G401.6 (cell line): ENCODE results near the gene GUCY1A1.

Experiments used
- FAIRE-seq: peaks from 2 replicates; lab custom pipeline; 2012; peaks lifted over from hg19 to GRCh38; lab: Jason Lieb, UNC

GUCY1A1 gene

GRCh38 chr4:155693015-155693663 lies 26.5 kb downstream of the GUCY1A1 start:
- FAIRE-seq, result no peak

DNA sequence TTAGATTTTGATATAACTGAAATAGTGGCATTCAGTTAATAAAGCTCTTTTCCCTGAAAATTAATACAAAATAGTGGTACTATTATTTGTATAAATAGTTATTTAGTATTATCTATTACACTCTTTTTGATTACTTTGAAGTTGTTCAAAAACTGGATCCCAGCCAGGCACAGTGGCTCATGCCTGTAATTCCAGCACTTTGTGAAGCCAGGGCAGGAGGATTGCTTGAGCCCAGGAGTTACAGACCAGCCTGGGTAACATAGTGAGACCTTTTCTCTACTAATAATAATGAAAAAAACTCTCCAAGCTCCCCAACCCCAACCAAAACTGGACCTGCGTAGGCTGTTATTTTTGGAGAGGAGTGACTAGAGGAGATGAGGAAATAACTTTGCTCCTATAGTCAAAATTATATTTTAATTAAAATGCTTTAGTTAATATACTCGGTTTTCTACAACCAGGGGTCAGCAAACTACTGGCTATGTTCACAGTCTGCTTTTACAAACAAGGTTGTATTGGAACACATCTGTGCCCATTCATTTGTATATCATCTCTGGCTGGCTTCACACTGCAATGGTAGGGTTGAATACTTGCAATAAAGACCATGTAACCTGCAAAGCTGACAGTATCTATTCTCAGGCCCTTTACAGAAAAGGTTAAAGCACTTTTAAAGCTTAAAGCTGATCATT lies 27.6 kb downstream of the GUCY1A1 start:
- FAIRE-seq, result no peak

- no peak for FAIRE-seq
These were observed 29.6 kb downstream of the GUCY1A1 start for GRCh38 chr4:155696226-155696625.

DNA sequence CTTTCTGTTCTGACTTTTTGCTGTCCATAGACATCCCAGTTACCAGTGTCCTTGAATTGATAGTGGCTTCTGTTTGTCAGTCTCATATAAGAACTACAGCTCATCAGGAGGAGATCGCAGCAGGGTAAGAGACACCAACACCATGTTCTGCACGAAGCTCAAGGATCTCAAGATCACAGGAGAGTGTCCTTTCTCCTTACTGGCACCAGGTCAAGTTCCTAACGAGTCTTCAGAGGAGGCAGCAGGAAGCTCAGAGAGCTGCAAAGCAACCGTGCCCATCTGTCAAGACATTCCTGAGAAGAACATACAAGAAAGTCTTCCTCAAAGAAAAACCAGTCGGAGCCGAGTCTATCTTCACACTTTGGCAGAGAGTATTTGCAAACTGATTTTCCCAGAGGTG lies 30.1 kb downstream of the GUCY1A1 start:
- no peak for FAIRE-seq

DNA sequence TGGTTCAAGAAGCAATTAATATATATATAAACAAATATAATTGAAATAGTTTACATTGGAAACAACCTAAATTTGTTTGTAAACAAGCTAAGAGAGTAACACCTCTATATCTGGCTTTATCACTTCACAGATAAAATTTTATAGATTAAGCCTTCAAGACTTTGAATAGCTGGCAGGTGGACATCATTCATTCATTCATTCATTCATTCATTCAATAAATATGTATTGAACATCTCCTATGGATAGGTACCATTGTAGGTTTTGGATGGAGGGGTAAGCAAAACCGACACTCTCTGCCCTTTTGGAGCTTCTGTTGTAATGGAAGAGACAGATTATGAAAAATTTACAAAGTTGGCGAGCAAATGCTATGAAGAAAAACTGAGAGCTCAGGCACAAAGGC lies 35.2 kb downstream of the GUCY1A1 start:
- FAIRE-seq, result no peak

DNA sequence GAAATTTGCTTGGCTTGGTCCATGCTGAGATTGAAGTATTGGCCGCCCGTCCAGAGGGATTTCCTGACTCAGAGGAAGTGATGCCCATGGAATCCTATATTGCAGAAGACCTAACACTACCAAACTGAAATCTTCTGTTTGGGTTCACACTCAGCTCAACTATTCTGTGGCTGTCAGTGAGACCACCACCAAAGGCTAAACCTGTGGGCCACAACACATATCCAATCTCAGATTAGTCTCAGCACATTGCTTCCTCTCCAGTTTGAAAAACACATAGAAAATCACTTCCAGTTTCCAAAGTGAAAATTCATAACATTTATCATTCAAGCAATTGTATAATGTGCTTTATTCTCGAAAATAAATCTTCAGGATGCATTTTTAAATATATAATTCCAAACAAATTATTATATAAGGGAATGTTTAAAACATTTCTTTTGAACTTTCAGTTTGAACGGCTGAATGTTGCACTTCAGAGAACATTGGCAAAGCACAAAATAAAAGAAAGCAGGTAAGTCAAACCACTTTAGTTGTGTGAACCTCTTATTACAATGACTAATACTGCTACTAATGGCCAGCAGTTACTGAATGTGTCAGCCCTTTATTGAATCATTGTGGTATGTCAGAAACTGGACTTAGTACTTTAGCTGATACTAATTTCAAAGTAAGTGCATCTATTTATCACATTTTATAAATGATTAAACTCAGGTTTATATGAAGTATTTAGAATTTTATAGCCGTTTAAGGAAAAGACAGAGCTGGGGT lies 37.0 kb downstream of the GUCY1A1 start:
- FAIRE-seq, result no peak

GRCh38 chr4:155704841-155705404 lies 38.3 kb downstream of the GUCY1A1 start:
- FAIRE-seq, result no peak

- no peak for FAIRE-seq
These were observed 39.0 kb downstream of the GUCY1A1 start for GRCh38 chr4:155705664-155706063.

DNA sequence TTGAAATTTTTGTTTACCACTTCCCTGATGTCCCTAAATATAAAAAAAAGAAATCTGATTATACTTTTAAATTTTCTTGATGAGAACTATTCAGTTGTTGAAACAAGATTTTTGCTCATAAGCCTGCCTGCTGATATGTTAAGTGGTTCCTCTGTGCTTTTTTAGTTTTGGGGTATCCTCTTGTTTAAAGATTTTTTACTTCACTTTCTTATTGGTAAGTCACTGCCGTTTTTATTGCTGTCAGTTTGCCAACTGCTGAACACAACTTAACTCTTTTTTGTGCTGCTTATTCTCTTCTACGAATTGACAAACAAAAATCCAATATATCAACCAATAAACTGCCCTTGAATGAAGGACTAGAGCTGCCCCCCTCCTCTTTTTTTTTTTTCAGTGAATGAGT lies 39.5 kb downstream of the GUCY1A1 start:
- FAIRE-seq, result no peak

DNA sequence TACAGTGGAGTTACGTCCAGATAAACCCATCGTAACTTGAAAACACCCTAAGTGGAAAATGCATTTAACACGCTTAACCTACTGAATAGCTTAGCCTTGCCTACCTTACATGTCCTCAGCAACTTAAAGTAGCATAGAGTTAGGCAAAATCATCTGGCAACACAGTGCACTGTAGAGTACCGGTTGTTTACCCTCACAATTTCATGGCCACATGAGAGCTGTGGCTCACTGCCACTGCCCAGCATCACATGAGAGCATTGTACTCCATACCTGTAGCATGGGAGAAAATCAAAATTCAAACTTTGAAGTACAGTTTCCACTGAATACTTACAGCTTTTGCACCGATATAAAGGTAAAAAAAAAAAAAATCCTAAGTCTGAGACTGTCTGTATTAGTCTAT lies 40.6 kb downstream of the GUCY1A1 start:
- FAIRE-seq, result no peak

- no peak for FAIRE-seq
These were observed 42.1 kb downstream of the GUCY1A1 start for GRCh38 chr4:155708782-155709181.

GRCh38 chr4:155709918-155710317 lies 43.3 kb downstream of the GUCY1A1 start:
- no peak for FAIRE-seq

- FAIRE-seq, result no peak
These were observed 44.9 kb downstream of the GUCY1A1 start for GRCh38 chr4:155711556-155711955.

- no peak for FAIRE-seq
These were observed 46.2 kb downstream of the GUCY1A1 start for GRCh38 chr4:155712846-155713245.

DNA sequence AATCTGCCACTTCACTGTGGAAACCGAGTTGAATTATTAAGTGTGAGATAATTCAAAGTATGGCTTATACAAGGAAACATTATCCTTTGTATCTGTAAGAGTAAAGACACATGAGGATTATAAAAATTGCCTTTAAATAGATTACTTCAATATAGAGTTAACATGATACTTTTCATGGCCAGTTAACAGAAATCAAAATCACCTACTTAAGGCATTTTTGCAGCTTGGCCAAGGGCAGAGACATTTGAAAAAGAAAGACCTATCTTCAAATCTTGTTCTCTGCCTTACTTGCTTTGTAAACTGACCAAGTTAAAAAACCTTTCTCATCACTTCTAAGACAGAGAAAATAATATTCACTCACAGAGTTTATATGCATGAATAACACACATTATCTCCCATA lies 47.3 kb downstream of the GUCY1A1 start:
- no peak for FAIRE-seq

DNA sequence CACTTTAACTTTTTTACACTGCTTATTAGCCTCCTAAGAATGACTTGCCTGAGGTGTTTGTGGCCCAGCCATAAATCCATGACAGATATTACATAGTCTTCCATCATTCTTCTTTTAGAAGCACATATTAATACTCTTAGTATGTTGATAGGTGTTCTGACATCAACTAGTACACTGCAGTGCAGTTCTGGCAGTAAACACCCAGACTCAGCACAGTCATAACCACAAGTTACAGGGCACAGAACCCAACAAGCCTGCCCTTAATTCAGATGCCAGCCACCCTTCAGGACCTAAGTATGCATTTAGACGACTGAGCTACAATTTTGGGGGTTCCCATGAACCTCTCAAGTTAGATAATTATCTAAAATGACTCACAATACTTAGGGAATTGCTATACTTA lies 55.7 kb downstream of the GUCY1A1 start:
- FAIRE-seq, result no peak

DNA sequence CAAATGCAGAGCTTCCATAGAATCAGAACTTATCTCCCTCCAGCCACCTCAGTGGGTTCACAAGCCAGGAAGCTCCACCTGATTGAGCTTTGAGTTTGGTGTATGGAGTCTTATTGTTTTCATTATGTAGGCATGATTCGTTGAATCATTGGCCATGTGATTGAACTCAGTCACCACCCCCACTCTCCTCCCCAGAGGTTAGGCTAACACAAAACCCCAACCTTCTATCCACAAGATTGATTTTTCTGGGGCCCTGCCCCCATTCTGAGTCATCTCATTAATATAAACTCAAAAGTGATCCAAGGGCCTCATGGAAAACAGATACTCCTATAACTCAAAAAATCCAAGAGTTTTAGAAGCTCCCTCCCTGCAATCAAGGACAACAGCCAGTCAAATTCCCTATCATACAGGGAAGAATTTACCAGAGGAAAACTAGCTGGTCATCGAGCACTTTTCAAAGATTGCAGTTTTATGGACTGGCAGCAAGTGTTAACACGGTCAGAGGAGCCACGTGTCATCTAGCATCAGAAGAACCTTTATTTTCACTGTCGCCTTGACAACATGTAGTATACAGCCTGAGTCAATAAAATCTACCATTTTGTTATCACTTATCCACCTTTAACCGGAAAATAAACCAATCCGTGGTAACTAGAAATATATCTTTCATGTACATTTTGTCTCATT lies 56.3 kb downstream of the GUCY1A1 start:
- no peak for FAIRE-seq

GRCh38 chr4:155724731-155725130 lies 58.1 kb downstream of the GUCY1A1 start:
- FAIRE-seq, result no peak

DNA sequence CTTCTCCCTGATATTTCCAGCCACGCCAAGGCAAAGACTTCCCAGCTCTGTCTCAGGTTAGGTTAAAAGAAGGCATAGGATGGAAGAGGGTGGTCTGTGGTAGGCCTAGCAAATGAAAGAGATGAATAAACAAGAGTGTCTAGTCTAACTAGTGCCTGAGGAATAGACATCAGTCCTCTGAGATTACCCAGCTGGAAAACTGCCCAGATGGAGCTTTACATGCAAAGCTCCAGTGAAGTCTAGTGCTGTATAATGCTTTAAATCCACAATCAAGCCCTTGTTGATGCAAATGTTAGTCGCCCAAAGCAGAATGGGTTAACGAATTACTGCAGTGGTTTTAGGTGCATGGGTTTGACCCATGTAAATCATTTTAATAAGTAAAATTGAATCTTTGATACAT lies 67.4 kb downstream of the GUCY1A1 start:
- no peak for FAIRE-seq

- no peak for FAIRE-seq
These were observed 68.3 kb downstream of the GUCY1A1 start for GRCh38 chr4:155734951-155735350.

- FAIRE-seq, result no peak
These were observed 68.8 kb downstream of the GUCY1A1 start for GRCh38 chr4:155735496-155735895.

DNA sequence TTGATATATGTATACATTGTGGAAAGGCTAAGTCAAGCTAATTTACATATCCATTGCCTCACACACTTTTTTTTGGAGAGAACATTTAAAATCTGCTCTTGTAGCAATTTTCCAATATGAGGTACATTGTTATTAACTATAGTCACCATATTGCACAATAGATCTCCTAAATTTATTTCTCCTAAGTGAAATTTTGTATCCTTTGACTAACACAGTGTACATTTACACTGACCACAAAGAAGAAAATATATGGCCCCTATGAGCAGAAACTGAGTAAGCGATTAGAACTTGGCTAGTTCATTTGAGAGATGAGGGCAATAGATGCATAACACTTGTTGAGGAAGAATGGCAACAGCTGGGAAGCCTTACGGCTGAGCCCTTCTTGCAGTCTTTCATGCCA lies 71.9 kb downstream of the GUCY1A1 start:
- no peak for FAIRE-seq

GRCh38 chr4:155741546-155741945 lies 74.9 kb downstream of the GUCY1A1 start:
- no peak for FAIRE-seq
